Transverse colon (tissue), 3 donors: Measurements from ENCODE around the gene P2RX7.

Experiments used
- CTCF ChIP-seq, 5 experiments: fragments of 200-600 bp in 3 of 5; fragments of 450-650 bp in 2 of 5; sonication (generic) in 3 of 5; IDR thresholded peaks; 1 replicate in 2 of 5; 2 replicates in 3 of 5; pipeline ENCODE4 v1.5.1; 2016 to 2017; ENCODE audit warnings: antibody characterized with exemption in 5 of 5, inconsistent platforms in 3 of 5, mild to moderate bottlenecking in 2 of 5, moderate library complexity in 1 of 5
- EP300 ChIP-seq: sonication (generic); formaldehyde crosslinking; IDR thresholded peaks from one replicate; pipeline ENCODE4 v1.6.1; 2017; ENCODE audit warnings: antibody characterized with exemption, low read depth
- POLR2A ChIP-seq: fragments of 450-650 bp; IDR thresholded peaks from one replicate; pipeline ENCODE4 v1.6.1; 2016; ENCODE audit warnings: antibody characterized with exemption, mild to moderate bottlenecking, moderate library complexity

- TF ChIP-seq EP300: no peak
- TF ChIP-seq POLR2A: no peak
- TF ChIP-seq CTCF (IDR thresholded peaks at IDR 0.05): no peak
These were observed 18.5 kb upstream of the P2RX7 start for GRCh38 chr12:121114019-121114639.
